OCI-LY3 (cell line): ENCODE measurements around the gene GCSAM.

ENCODE experiments used
- CTCF ChIP-seq: fragments of 200-600, 300-600 bp; sonication (generic); IDR thresholded peaks from 2 replicates; pipeline ENCODE4 v1.5.1; 2014; ENCODE audit warnings: antibody characterized with exemption, low read length, low read depth
- EZH2phosphoT487 ChIP-seq: fragments of 200-600 bp; shearing (Covaris generic); IDR thresholded peaks from 2 replicates; pipeline ENCODE4 v1.6.1; 2018; ENCODE audit warnings: antibody characterized with exemption, mixed run types, low read depth

GRCh38 chr3:112117415-112117814 lies 15.6 kb downstream of the GCSAM start:
- TF ChIP-seq CTCF = no peak
- TF ChIP-seq EZH2phosphoT487 = no peak
